Measurements from ENCODE around the gene ADCK2.

DNA sequence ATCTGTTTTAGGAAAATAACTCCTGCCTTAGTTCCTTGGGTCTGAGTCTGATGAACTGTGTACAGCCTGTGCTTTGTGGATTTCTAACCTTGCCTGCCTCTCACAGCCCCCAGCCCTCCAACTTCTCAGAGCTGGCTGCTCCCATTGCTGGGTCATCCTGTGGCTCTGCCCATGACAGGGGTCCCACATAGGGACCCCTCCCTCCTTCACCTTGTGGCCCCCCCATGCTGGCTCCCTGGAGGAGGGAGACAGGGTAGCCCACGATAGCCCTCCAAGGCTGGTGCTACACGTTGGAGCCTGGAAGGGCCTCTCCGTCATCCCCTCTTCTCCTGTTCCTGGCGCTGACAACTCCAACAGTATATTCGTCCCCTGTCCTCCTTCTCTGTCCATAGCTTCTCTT, 29.3 kb upstream of the ADCK2 start:
- TF ChIP-seq, protein P1, sequence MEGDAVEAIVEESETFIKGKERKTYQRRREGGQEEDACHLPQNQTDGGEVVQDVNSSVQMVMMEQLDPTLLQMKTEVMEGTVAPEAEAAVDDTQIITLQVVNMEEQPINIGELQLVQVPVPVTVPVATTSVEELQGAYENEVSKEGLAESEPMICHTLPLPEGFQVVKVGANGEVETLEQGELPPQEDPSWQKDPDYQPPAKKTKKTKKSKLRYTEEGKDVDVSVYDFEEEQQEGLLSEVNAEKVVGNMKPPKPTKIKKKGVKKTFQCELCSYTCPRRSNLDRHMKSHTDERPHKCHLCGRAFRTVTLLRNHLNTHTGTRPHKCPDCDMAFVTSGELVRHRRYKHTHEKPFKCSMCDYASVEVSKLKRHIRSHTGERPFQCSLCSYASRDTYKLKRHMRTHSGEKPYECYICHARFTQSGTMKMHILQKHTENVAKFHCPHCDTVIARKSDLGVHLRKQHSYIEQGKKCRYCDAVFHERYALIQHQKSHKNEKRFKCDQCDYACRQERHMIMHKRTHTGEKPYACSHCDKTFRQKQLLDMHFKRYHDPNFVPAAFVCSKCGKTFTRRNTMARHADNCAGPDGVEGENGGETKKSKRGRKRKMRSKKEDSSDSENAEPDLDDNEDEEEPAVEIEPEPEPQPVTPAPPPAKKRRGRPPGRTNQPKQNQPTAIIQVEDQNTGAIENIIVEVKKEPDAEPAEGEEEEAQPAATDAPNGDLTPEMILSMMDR (optimal IDR thresholded peaks at IDR 0.05 in 1 of 3, IDR thresholded peaks at IDR 0.05 in 1 of 3, conservative IDR thresholded peaks at IDR 0.05 in 1 of 3; ENCODE audit: extremely low read depth in 1 of 3, insufficient read depth in 2 of 3, low read length in 3 of 3) = no peak
- no peak for TF ChIP-seq EZH2 (IDR thresholded peaks at IDR 0.05; ENCODE audit: low read length)

Measured in keratinocyte (primary cell).